Suprapubic skin (tissue), 3 donors: ENCODE results near the gene STH.

Source experiments
- CTCF ChIP-seq, 2 donors: fragments of 200-600 bp in 1 of 2; fragments of 450-650 bp in 1 of 2; sonication (generic) in 1 of 2; IDR thresholded peaks; one replicate each; pipeline ENCODE4 v1.5.1; 2016 to 2019; ENCODE audit warnings: antibody characterized with exemption in 2 of 2, mild to moderate bottlenecking in 1 of 2, moderate library complexity in 1 of 2
- POLR2A ChIP-seq, 2 donors: fragments of 450-650 bp; IDR thresholded peaks; one replicate each; pipeline ENCODE4 v1.6.1; 2017; ENCODE audit warnings: antibody characterized with exemption in 2 of 2, mild to moderate bottlenecking in 2 of 2, moderate library complexity in 2 of 2

GRCh38 chr17:46027048-46027975 is 28.3 kb downstream of the STH start:
- TF ChIP-seq CTCF (IDR thresholded peaks at IDR 0.05) (no peak), POLR2A (IDR thresholded peaks at IDR 0.05) (no peak)
